Heart left ventricle (tissue), 13 donors: ENCODE data around the gene ISLR2.

Experiments used
- POLR2A ChIP-seq, 2 donors: fragments of 450-650 bp; IDR thresholded peaks; one replicate each; pipeline ENCODE4 v1.6.1; 2017; ENCODE audit warnings: antibody characterized with exemption in 2 of 2, mild to moderate bottlenecking in 2 of 2, moderate library complexity in 2 of 2
- TF ChIP-seq, protein P1 (sequence below), 12 donors: fragments of 200-600 bp; sonication (generic) in 4 of 12; IDR thresholded peaks; one replicate each; pipeline versions ENCODE4 v1.5.0 to v1.8.0; 2018 to 2022; ENCODE audit warnings: antibody characterized with exemption in 12 of 12, mild to moderate bottlenecking in 5 of 12
- donor health status: ischemic (EF 13 %, LVEDD 7.1; RV severe dilation, severe dysfunction).
- donor health status: DM: no; HTN: yes; CAD: no.
- donor health status: DM: no; HTN: no; CAD: no.
- donor health status: ischemic (EF 25% LVEDD 6.9; RV normal size, moderate dysfunction).
- donor health status: ischemic (EF 25% LVEDD 5.7; RV mildly dilated, moderate dysfunction).
- donor health status: ischemic (EF 35%, LVEDD 5.7; RV mildly dilated, moderate dysfunction).
- donor health status: nonischemic (EF 11% LVEDD 7.7; RV severe dilation, severe dysfunction).
- donor health status: DM: yes; HTN: yes; CAD: no.
- donor health status: PGD.
- donor health status: ischemic (EF 29% LVEDD 5.4; RV normal size, mild dysfunction).
- donor health status: nonischemic (EF 23%, LVEDD 6.1; RV moderate dilation, normal function).

GRCh38 chr15:74178326-74179100, 48.1 kb downstream of the ISLR2 start:
- TF ChIP-seq, protein P1, sequence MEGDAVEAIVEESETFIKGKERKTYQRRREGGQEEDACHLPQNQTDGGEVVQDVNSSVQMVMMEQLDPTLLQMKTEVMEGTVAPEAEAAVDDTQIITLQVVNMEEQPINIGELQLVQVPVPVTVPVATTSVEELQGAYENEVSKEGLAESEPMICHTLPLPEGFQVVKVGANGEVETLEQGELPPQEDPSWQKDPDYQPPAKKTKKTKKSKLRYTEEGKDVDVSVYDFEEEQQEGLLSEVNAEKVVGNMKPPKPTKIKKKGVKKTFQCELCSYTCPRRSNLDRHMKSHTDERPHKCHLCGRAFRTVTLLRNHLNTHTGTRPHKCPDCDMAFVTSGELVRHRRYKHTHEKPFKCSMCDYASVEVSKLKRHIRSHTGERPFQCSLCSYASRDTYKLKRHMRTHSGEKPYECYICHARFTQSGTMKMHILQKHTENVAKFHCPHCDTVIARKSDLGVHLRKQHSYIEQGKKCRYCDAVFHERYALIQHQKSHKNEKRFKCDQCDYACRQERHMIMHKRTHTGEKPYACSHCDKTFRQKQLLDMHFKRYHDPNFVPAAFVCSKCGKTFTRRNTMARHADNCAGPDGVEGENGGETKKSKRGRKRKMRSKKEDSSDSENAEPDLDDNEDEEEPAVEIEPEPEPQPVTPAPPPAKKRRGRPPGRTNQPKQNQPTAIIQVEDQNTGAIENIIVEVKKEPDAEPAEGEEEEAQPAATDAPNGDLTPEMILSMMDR (IDR thresholded peaks at IDR 0.05) = no peak
- no peak for TF ChIP-seq POLR2A (IDR thresholded peaks at IDR 0.05)
